Retina (tissue), 1 donor: ENCODE results near the gene LRRC4C.

Experiments used
- DNase-seq: peaks from one replicate; pipeline ENCODE4 v3.0.0-alpha.2; 2016

LRRC4C gene

DNA sequence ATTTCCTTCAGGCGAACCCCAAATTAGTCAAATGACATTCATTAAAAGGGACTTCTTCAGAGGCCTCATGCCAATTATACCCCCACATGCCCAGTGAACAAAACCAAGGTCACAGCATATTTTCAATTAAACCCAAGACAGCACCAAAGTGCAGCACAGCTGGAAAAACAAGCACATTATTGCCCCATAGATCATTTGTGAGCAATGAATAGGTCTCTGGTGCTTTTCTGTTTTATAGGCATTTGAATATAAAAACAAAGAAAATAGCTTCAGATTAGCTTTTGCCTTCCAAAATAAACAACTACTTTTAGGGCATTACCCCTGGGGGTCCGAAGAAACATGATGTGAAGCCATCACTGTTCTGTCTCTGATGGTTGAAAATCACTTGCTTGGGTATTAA lies 1319.9 kb downstream of the LRRC4C start:
- no peak for DNase-seq

- DNase-seq: no peak
Observed at GRCh38 chr11:40139066-40139465, 1320.4 kb downstream of the LRRC4C start.

- DNase-seq: no peak
Observed at GRCh38 chr11:40134820-40135570, 1324.5 kb downstream of the LRRC4C start.

GRCh38 chr11:40133498-40133897 lies 1326.0 kb downstream of the LRRC4C start:
- no peak for DNase-seq

GRCh38 chr11:40132912-40133311 lies 1326.5 kb downstream of the LRRC4C start:
- DNase-seq: no peak

GRCh38 chr11:40130427-40130826 lies 1329.0 kb downstream of the LRRC4C start:
- DNase-seq: peak; percentile 19

GRCh38 chr11:40129266-40129665 lies 1330.2 kb downstream of the LRRC4C start:
- peak; percentile 50 for DNase-seq

DNA sequence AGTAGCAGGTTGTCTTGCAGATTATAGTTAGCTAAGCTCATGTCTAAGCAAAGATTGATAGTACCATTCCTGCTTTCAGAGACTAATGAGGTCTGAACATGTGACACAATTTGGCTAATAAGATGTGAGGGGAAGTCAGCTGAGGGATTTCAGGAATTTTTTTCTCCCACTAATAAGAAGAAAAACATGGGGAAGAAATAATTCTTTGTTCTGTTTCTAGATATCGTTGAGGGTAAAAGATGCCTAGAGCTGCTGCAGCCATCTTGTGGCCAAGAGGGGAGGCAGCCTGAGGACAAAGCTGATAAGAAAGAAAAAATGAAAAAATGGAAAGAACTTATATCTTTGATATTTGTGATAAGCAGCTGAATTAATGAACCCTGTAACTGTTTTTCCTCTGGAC lies 1334.4 kb downstream of the LRRC4C start:
- no peak for DNase-seq

DNA sequence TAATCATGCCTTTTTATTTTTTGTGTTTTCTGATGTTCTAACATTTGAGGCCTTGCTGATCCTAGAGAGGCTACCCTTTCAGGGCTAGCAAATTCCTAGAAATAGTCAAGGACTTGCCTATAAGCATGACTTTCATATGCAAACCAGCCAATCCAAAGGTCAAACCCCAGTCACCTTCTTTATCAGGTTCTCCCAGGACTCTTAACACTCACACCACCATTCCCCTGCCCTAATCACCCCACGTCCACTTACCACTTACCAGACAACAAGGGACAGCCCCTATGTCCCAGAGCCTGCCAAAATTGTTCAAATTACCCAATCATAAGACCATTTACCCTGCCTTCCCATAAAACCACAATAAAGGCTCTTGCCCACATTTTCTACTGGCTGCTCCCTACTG lies 1339.8 kb downstream of the LRRC4C start:
- DNase-seq: no peak

DNA sequence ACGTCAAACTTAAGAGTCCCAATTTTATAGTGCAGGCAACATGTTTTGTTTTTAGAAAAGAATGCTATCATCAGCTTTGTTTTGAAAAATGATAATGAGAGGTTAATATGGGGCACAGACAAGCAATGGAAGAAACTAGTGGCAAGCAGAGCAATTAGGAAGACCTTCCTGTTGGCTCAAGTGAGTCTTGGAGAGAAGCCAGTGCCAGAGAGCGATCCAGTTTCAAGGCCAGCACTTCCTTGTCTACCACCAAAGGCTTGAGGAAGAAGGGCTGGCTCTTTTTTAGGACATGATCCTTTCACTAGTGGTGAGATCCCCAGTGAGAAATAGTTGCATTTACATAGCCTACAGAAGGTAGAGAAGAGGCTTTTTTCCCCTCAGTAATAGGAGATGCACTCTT lies 1340.7 kb downstream of the LRRC4C start:
- DNase-seq: no peak

GRCh38 chr11:40118026-40118425 lies 1341.4 kb downstream of the LRRC4C start:
- DNase-seq: no peak

DNA sequence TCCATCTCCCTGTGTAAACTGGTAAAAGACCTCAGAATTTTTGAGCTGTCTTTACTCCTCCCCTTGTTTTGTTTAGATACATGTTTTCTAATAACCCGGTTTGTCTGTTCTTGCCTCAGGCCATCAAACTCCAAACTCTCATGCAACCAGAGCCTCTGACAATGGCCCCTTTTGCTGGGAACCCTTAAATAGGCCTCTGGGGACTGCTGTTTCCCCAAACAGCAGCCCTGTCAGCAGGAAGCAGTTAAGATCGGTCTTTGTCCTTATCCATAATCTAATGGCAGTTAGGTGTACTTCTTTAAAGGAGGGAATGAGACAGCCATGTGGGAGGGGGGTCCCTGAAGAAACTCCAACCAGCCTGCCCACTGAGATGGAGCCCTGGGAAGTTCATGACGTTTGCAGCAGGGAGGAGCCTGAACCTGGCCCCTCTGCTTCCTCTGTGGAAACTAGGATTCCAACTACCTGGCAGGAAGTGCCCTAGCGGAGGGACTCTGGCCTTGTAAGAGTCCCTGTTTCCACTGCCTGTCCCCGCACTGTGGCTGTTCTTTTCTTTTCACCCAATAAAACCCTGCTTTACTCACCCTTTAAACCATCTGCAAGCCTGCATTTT lies 1354.4 kb downstream of the LRRC4C start:
- DNase-seq: no peak

DNA sequence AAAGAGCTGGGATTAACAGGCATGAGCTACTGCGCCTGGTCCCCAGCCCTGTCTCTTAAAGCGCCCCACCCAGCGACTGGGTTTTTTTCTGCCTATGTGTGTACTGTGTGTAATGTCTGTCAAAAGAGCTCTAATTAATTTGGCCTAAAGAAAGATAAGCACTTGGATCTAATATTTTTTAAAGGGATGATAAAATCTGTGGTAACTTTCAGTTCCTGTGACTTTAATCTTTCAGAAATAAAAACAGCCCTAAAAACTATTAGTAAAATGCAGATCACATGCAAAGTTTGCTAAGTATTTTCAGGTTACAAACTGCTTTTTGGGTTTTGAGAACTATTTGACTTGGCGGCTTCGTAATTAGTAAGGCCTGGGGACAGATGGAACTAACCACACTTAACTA lies 1358.7 kb downstream of the LRRC4C start:
- DNase-seq: no peak

GRCh38 chr11:40100162-40100553 lies 1359.3 kb downstream of the LRRC4C start:
- no peak for DNase-seq

DNA sequence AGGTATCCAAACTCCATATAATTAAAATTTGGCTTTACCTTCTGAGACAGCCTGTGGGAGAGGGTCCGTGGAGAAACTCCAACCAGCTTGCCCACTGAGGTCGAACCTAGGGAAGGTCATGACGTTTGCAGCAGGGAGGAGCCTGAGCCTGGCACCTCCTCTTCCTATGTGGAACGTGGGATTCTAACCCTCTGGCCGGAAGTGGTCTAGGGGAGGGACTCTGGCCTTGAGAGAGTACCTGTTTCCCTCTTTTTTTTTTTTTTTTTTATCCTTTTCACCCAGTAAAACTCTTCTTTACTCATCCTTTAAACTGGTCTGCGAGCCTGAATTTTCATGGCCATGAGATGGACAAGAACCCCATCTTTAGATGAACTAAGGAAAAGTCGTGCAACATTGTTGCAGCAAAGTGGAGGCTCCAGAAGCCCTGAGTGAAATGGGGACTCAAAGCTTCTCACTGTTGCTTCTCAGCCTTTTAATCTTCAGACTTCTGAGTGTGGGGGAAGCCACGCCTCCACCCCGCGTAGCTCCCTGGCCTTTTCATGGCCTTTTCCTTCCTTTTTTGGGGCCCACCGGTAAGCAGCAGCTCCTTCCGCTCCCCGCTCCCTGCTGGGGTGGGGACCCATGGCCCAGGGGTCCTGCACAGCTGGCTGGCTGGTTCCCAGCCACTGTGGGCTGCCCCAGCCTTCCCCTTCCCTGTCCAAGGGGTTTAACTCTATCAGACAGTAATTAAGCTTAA lies 1359.9 kb downstream of the LRRC4C start:
- DNase-seq: no peak

- DNase-seq: no peak
Observed at GRCh38 chr11:40095446-40095845, 1364.0 kb downstream of the LRRC4C start.

DNA sequence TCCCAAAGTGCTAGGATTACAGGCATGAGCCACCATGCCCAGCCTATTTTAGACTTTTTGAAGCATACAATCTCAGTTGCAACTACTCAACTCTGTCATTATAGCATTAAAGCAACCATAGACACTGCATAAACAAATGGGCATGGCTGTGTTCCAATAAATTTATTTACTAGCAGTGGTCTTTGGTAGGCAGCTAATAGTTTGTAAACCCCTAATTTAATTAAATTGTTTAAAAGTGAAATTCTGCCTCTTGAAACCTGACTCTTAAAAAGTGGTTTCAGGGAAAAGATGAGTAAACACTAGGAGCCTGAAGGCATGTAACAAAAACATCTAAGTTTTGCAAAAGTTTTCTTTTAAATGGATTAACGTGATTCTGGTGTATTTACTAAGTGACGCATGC lies 1364.5 kb downstream of the LRRC4C start:
- no peak for DNase-seq

- no peak for DNase-seq
Observed at GRCh38 chr11:40080434-40080833, 1379.0 kb downstream of the LRRC4C start.
